HCT116 (cell line): ENCODE measurements around the gene NDUFS3. TPM values are rescaled to one million over a fixed set of nuclear protein-coding genes. Genes with fewer than 3 reads are reported as not detected.

Source experiments
- ATAC-seq: fragments of 200-7000 bp; cut with Tn5 transposase; 2 replicates; pipeline ENCODE4 v1.9.1; 2020; ENCODE audit warnings: mild to moderate bottlenecking, moderate library complexity
- BruUV-seq: library from RNA; stranded (reverse); fragments of 400-500 nt; replicated peaks from 2 replicates; lab custom pipeline; 2021; lab: Mats Ljungman, UMichigan
- CTCF ChIA-PET: fragments of 300-600 bp; sonication (Branson Sonifier 250); formaldehyde crosslinking; loops from one replicate; lab custom pipeline; 2021; ENCODE audit warnings: antibody characterized with exemption; lab: Charles Lee
- POLR2A ChIA-PET: fragments of 300-600, 350-600 bp; sonication (Branson Sonifier 250); formaldehyde crosslinking; loops from one replicate; lab custom pipeline; 2021; ENCODE audit warnings: antibody characterized with exemption; lab: Charles Lee
- RAD21 ChIA-PET, 2 experiments: fragments of 300-600 bp; sonication (Branson Sonifier 250); formaldehyde crosslinking; loops; one replicate each; lab custom pipeline; 2023; ENCODE audit warnings: low total read pairs in 2 of 2; ENCODE audit not compliant: uncharacterized antibody in 2 of 2, unreplicated experiment in 2 of 2, low non-redundant PET in 1 of 2; lab: Charles Lee
- DNase-seq: peaks from one replicate; pipeline ENCODE4 v3.0.0-alpha.2; 2010; ENCODE audit warnings: low read depth, low spot score
- H2AFZ ChIP-seq: fragments of 200-600 bp; shearing (Covaris generic), sonication (generic); 2 replicates; pipeline ENCODE4 v1.6.1; 2017; ENCODE audit warnings: low read depth, mixed run types, mixed read lengths, antibody characterized with exemption, low read length; ENCODE audit not compliant: poor library complexity, severe bottlenecking
- H3K27ac ChIP-seq: 2 replicates; pipeline ENCODE4 v1.5.1; 2012; ENCODE audit warnings: low read depth, low read length
- H3K27me3 ChIP-seq: fragments of 200-600 bp; sonication (generic); 2 replicates; pipeline ENCODE4 v1.6.1; 2016; ENCODE audit warnings: mixed run types, low read length, mixed read lengths; ENCODE audit not compliant: insufficient read depth
- H3K36me3 ChIP-seq, 2 experiments: fragments of 200-500 bp in 1 of 2; fragments of 200-600 bp in 1 of 2; sonication (Bioruptor generic) in 1 of 2; sonication (generic) in 1 of 2; 2 replicates each; pipeline versions ENCODE4 v1.5.1 to v1.6.1; 2014 to 2016; ENCODE audit warnings: low read length in 2 of 2, inconsistent platforms in 1 of 2, mixed read lengths in 1 of 2, mixed run types in 1 of 2; ENCODE audit not compliant: insufficient read depth in 2 of 2, control insufficient read depth in 1 of 2
- H3K4me1 ChIP-seq, 2 experiments: fragments of 200-600 bp in 1 of 2; sonication (generic) in 1 of 2; 2 replicates each; pipeline versions ENCODE4 v1.5.1 to v1.6.1; 2012 to 2017; ENCODE audit warnings: low read length in 2 of 2, inconsistent platforms in 1 of 2, mild to moderate bottlenecking in 1 of 2, mixed read lengths in 1 of 2, mixed run types in 1 of 2, moderate library complexity in 1 of 2; ENCODE audit not compliant: insufficient read depth in 2 of 2, control insufficient read depth in 1 of 2
- H3K4me2 ChIP-seq: fragments of 200-600 bp; sonication (generic); 2 replicates; pipeline ENCODE4 v1.6.1; 2017; ENCODE audit warnings: mixed run types, low read length, mixed read lengths
- H3K4me3 ChIP-seq, 2 experiments: fragments of 200-600 bp in 1 of 2; sonication (generic) in 1 of 2; replicated peaks in 1 of 2; 2 replicates each; pipeline ENCODE4 v1.5.1; 2011 to 2016; ENCODE audit warnings: low read length in 2 of 2, control low read depth in 1 of 2, low read depth in 1 of 2, mild to moderate bottlenecking in 1 of 2, mixed read lengths in 1 of 2, mixed run types in 1 of 2
- H3K79me2 ChIP-seq: fragments of 200-600 bp; sonication (generic); 2 replicates; pipeline ENCODE4 v1.6.1; 2017; ENCODE audit warnings: mild to moderate bottlenecking, mixed run types, low read length, moderate library complexity, mixed read lengths; ENCODE audit not compliant: insufficient read depth
- H3K9ac ChIP-seq: fragments of 200-600 bp; sonication (generic); 2 replicates; pipeline ENCODE4 v1.6.1; 2016; ENCODE audit warnings: low read length, mixed read lengths
- H3K9me2 ChIP-seq: fragments of 200-600 bp; sonication (generic), shearing (Covaris generic); 2 replicates; pipeline ENCODE4 v1.6.1; 2017; ENCODE audit warnings: mixed run types, mild to moderate bottlenecking, moderate library complexity; ENCODE audit not compliant: insufficient read depth
- H3K9me3 ChIP-seq, 2 experiments: fragments of 200-500 bp in 1 of 2; fragments of 200-600 bp in 1 of 2; sonication (Bioruptor generic) in 1 of 2; sonication (generic) in 1 of 2; 2 replicates each; pipeline ENCODE4 v1.6.1; 2014 to 2017; ENCODE audit warnings: low read length in 2 of 2, mixed read lengths in 2 of 2, inconsistent platforms in 1 of 2, low read depth in 1 of 2, mild to moderate bottlenecking in 1 of 2, mixed run types in 1 of 2, moderate library complexity in 1 of 2; ENCODE audit not compliant: control insufficient read depth in 1 of 2, insufficient read depth in 1 of 2
- H4K20me1 ChIP-seq: fragments of 200-600 bp; sonication (generic), shearing (Covaris generic); 2 replicates; pipeline ENCODE4 v1.6.1; 2017; ENCODE audit warnings: mixed run types, mild to moderate bottlenecking, moderate library complexity; ENCODE audit not compliant: insufficient read depth
- CEBPB ChIP-seq: IDR thresholded peaks from 2 replicates; pipeline ENCODE4 v1.6.1; 2012; ENCODE audit warnings: low read depth
- CTCF ChIP-seq, 3 experiments: fragments of 200-600 bp in 1 of 3; sonication (generic) in 1 of 3; IDR thresholded peaks in 2 of 3; conservative IDR thresholded peaks in 1 of 3; 2 replicates each; pipeline ENCODE4 v1.5.1; 2012 to 2017; ENCODE audit warnings: low read depth in 2 of 3, low read length in 2 of 3, antibody characterized with exemption in 1 of 3, borderline replicate concordance in 1 of 3, control low read depth in 1 of 3, mild to moderate bottlenecking in 1 of 3, mixed read lengths in 1 of 3, mixed run types in 1 of 3, moderate library complexity in 1 of 3; ENCODE audit not compliant: insufficient read depth in 1 of 3
- EZH2 ChIP-seq: fragments of 200-600 bp; sonication (generic); IDR thresholded peaks from 2 replicates; pipeline ENCODE4 v1.6.1; 2017; ENCODE audit warnings: antibody characterized with exemption, mixed run types
- EZH2phosphoT487 ChIP-seq: fragments of 200-600 bp; IDR thresholded peaks from 2 replicates; pipeline ENCODE4 v1.6.1; 2018; ENCODE audit warnings: antibody characterized with exemption, borderline replicate concordance
- FOSL1 ChIP-seq: IDR thresholded peaks from 2 replicates; pipeline ENCODE4 v1.6.1; 2012; ENCODE audit warnings: low read depth
- POLR2AphosphoS5 ChIP-seq: IDR thresholded peaks from 2 replicates; pipeline ENCODE4 v1.6.1; 2011; ENCODE audit warnings: mild to moderate bottlenecking, low read depth, low read length, moderate library complexity
- RAD21 ChIP-seq: IDR thresholded peaks from 2 replicates; pipeline ENCODE4 v1.6.1; 2012; ENCODE audit warnings: low read depth, mild to moderate bottlenecking
- REST ChIP-seq: IDR thresholded peaks from 2 replicates; pipeline ENCODE4 v1.6.1; 2012; ENCODE audit warnings: low read depth
- SP1 ChIP-seq: IDR thresholded peaks from 2 replicates; pipeline ENCODE4 v1.6.1; 2012; ENCODE audit warnings: low read depth
- ZBTB33 ChIP-seq: IDR thresholded peaks from 2 replicates; pipeline ENCODE4 v1.6.1; 2011; ENCODE audit warnings: mild to moderate bottlenecking, low read length, moderate library complexity; ENCODE audit not compliant: insufficient replicate concordance; ENCODE audit errors: extremely low read depth
- intact Hi-C: fragments of 100-400 bp; cut with micrococcal nuclease; formaldehyde crosslinking; loops from 2 replicates; pipeline ENCODE4 v1.10.0; 2022
- total RNA-seq: library from RNA; stranded (reverse); gene quantifications from one replicate; pipeline ENCODE4 v1.2.1, GENCODE V29; 2021; ENCODE audit not compliant: unreplicated experiment

Gene NDUFS3
- total RNA-seq, 1 experiment from 2014 or later: 134 TPM

GRCh38 chr11:47589118-47589517 lies 10.2 kb downstream of the NDUFS3 start (continued):
- TF ChIP-seq REST (no peak), FOSL1 (no peak), POLR2AphosphoS5 (no peak), EZH2 (no peak), SP1 (no peak), ZBTB33 (no peak), CEBPB (no peak), RAD21 (no peak)

GRCh38 chr11:47589584-47589976 lies 10.7 kb downstream of the NDUFS3 start:
- ChIA-PET POLR2A (no interaction called here), RAD21 (no interaction called here), CTCF (no interaction called here)
- Histone ChIP-seq H3K4me1 (no peaks in the 10 kb centered on the region), H3K4me2 (no peak overlapping the region), H4K20me1 (no peaks in the 10 kb centered on the region), H3K9ac (no peak overlapping the region), H3K36me3 (no peaks in the 10 kb centered on the region), H3K27me3 (peaks cover 6% of the 10 kb centered on the region; the same call in 1 of the 2 replicates), H3K9me3 (no peaks in the 10 kb centered on the region), H3K4me3 (no peak overlapping the region), H3K9me2 (no peaks in the 10 kb centered on the region), H3K27ac (no peak overlapping the region), H3K79me2 (no peaks in the 10 kb centered on the region), H2AFZ (no peak overlapping the region)
- BruUV-seq: no TSS peak
- intact Hi-C loops: no loop called here
- no peak for TF ChIP-seq CTCF (IDR thresholded peaks at IDR 0.05 in 2 of 3, conservative IDR thresholded peaks at IDR 0.05 in 1 of 3; ENCODE audit: borderline replicate concordance in 1 of 3, insufficient read depth in 1 of 3, low read depth in 2 of 3, low read length in 2 of 3)
- TF ChIP-seq RAD21: no peak
- TF ChIP-seq EZH2phosphoT487: no peak
- no peak for TF ChIP-seq POLR2AphosphoS5
- no peak for TF ChIP-seq FOSL1
- ATAC-seq: no peak
- no peak for DNase-seq
